ENCODE measurements around the gene HELZ.
"Not testable (repeated sequence)": the region's sequence is repeated elsewhere in the genome, so short reads cannot be mapped to it uniquely, and the experiment has no call there.

HELZ gene

GRCh38 chr17:67139784-67140665, 105.0 kb downstream of the HELZ start:
- DNase-seq (ENCODE audit: low read depth): no peak

GRCh38 chr17:67139289-67139688, 105.7 kb downstream of the HELZ start:
- DNase-seq (ENCODE audit: low read depth): no peak

GRCh38 chr17:67138392-67138791, 106.6 kb downstream of the HELZ start:
- no peak for DNase-seq (ENCODE audit: low read depth)

GRCh38 chr17:67137860-67138259, 107.1 kb downstream of the HELZ start:
- DNase-seq (ENCODE audit: low read depth): no peak

- no peak for DNase-seq (ENCODE audit: low read depth)
These were observed 108.0 kb downstream of the HELZ start for GRCh38 chr17:67137026-67137370.

- DNase-seq (ENCODE audit: low read depth): no peak
These were observed 108.6 kb downstream of the HELZ start for GRCh38 chr17:67136191-67137025.

DNA sequence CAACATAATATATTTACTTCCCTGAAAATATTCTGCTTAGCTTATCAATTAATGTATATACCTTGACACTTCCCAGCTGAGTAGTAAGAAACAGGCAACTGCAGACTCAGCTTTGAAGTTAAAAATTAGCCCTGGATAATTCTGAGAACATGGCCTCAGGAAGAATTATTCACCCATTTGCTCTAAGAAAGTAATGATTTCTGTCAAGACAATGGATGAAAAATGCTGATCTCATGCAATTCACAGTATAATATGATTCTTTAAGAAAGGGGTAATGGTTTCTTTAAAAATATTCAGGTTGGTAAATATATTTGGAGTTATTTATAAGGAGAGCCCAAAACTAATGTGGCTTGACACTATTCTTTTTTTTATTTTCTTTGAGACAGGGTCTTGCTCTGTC, 111.8 kb downstream of the HELZ start:
- DNase-seq (ENCODE audit: low read depth): no peak

GRCh38 chr17:67132366-67132765, 112.6 kb downstream of the HELZ start:
- no peak for DNase-seq (ENCODE audit: low read depth)

DNA sequence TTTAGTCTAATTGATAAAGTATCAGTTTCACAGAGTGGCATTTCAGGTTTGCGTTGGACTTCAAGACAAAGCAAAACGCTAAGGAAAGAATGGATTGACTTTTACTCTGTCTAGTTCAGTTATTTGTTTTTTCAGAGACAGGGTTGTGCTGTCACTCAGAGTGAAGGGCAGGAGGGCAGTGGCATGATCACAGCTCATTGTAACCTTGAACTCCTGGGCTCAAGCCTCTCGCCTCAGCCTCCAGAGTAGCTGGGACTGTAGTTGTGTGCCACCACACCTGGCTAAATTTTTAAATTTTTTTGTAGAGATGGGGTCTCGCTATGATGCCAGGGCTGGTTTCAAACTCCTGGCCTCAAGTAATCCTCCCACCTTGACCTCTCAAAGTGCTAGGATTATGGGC, 114.2 kb downstream of the HELZ start:
- DNase-seq (ENCODE audit: low read depth): no peak

- no peak for DNase-seq (ENCODE audit: low read depth)
These were observed 115.7 kb downstream of the HELZ start for GRCh38 chr17:67129283-67129682.

DNA sequence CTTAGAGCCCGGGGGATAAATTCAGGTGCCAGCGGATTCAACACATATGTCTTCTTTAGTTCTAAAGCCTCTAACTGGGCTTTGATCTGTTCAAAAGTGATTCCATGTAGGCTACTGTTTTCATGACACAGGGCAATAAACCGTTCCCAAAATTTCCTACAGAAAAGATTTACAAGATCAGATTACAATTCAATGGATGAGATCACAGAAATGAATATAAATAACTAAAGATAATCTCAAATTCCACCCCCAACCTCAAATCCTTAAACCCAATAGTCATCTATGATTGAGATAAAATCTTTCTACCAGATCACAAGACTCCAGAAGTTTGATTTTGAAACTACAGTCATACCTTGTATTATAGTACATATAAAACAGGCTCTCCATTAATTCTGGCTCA, 116.3 kb downstream of the HELZ start:
- DNase-seq (ENCODE audit: low read depth): no peak

DNA sequence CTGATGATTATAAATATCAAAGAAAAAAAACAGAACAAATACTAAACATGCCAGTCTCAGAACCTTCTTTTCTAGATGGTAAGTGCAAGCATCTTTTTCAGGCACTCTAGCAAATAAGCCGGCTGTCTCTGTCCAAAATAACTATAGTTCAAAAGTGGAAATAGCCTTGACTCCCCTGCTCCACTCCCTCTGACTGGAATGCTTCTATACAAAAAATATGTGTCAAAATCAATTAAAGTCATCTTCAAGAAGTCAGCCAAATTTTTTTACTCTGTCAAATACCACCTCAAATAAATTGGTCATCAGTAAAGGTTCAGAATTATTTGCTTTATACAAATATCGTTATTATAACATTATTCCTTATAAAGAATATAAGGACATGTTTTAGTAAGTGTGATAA, 117.1 kb downstream of the HELZ start:
- DNase-seq (ENCODE audit: low read depth): no peak

GRCh38 chr17:67126983-67127382, 118.0 kb downstream of the HELZ start:
- no peak for DNase-seq (ENCODE audit: low read depth)

DNA sequence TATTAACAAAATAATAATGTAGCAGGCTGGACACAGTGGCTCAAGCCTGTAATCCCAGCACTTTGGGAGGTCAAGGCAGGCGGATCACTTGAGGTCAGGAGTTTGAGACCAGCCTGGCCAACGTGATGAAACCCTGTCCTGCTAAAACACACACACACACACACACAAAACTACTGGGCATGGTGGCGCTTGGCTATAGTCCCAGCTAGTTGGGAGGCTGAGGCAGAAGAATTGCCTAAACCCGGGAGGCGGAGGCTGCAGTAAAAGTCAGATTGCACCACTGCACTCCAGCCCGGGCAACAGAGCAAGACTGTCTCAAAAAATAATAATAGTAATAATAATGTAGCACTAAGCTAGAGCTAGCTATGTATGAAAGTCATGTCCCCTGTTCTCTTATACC, 118.5 kb downstream of the HELZ start:
- DNase-seq (ENCODE audit: low read depth): not testable (repeated sequence)

GRCh38 chr17:67125924-67126323, 119.1 kb downstream of the HELZ start:
- DNase-seq (ENCODE audit: low read depth): no peak

DNA sequence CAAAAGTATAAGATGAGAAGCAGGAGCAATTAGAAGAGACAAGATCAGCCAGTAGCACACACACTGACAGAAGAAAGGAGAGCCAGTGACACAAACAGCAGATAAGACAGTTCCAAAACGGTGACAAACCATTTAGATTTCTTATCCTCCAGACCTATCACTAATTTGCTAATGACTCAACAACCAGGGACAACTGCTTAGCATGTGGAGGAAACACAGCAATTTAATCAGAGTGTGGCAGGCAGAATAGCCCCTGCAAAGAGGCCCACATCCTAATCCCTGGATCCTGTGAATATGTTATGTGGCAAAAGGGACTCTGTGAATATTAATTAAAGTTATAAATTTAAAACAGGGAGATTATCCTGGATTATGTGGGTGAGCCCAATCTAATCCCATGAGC, 119.6 kb downstream of the HELZ start:
- no peak for DNase-seq (ENCODE audit: low read depth)

- DNase-seq (ENCODE audit: low read depth): no peak
These were observed 120.4 kb downstream of the HELZ start for GRCh38 chr17:67124450-67125148.

- no peak for DNase-seq (ENCODE audit: low read depth)
These were observed 121.3 kb downstream of the HELZ start for GRCh38 chr17:67123699-67124098.

DNA sequence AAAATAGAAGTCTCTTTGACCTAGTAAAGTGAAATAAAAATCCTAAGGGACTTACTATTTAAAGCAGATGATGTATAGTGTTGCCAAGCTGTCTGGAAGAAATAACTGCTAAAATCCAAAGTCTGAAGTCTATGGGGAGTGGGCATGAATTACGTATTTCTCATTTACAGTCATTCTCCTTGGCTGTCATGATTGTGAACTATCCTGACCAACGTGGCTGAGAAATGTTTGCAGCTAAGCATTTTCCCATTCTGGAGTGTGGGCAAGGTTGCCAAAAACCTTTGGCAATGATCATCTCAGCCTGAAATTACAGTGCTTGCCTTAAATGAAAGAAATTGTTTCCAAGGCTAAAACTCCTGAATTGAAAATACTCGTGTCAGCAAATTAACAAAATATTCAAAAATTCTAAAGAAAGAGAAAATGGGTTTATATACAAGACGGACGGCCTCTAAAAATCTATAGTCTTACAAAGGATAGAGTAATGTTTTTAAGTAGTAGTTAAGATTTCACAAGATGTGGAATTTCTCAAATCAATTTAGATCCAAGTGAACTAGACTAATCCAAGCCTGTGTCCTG, 123.6 kb downstream of the HELZ start:
- DNase-seq (ENCODE audit: low read depth): no peak

GRCh38 chr17:67119102-67119501, 125.9 kb downstream of the HELZ start:
- DNase-seq (ENCODE audit: low read depth): no peak

- DNase-seq (ENCODE audit: low read depth): no peak
These were observed 128.9 kb downstream of the HELZ start for GRCh38 chr17:67116045-67116575.

- DNase-seq (ENCODE audit: low read depth): no peak
These were observed 129.6 kb downstream of the HELZ start for GRCh38 chr17:67115401-67115800.

All from T-helper 22 cell (primary cell).